Vagina (tissue), 2 donors: ENCODE measurements around the gene ITPR1. TPM values are rescaled to one million over a fixed set of nuclear protein-coding genes. Genes with fewer than 3 reads are reported as not detected.

Experiments used
- DNase-seq, 2 donors: peaks; one replicate each; pipeline ENCODE4 v3.0.0-alpha.2; 2017; ENCODE audit errors: extremely low spot score in 2 of 2
- H3K27ac ChIP-seq: fragments of 200-600 bp; sonication (generic); one replicate; pipeline ENCODE4 v1.5.1; 2019
- H3K27me3 ChIP-seq: fragments of 200-600 bp; sonication (generic); one replicate; pipeline ENCODE4 v1.5.1; 2019
- H3K36me3 ChIP-seq, 2 donors: fragments of 200-600 bp; sonication (generic); one replicate each; pipeline ENCODE4 v1.5.1; 2017 to 2019
- H3K4me1 ChIP-seq: fragments of 200-600 bp; sonication (generic); one replicate; pipeline ENCODE4 v1.5.1; 2019
- H3K4me3 ChIP-seq, 2 donors: fragments of 200-600 bp; sonication (generic); 1 replicate in 1 of 2; 2 replicates in 1 of 2; pipeline ENCODE4 v1.5.1; 2016 to 2019
- H3K9me3 ChIP-seq: fragments of 200-600 bp; sonication (generic); one replicate; pipeline ENCODE4 v1.5.1; 2019
- CTCF ChIP-seq, 3 experiments: fragments of 450-650 bp in 2 of 3; fragments of 200-600 bp in 1 of 3; sonication (generic) in 1 of 3; IDR thresholded peaks; one replicate each; pipeline ENCODE4 v1.5.1; 2017 to 2019; ENCODE audit warnings: antibody characterized with exemption in 3 of 3, mild to moderate bottlenecking in 2 of 3, moderate library complexity in 2 of 3
- POLR2A ChIP-seq, 2 donors: fragments of 450-650 bp; IDR thresholded peaks; one replicate each; pipeline ENCODE4 v1.6.1; 2017; ENCODE audit warnings: antibody characterized with exemption in 2 of 2, mild to moderate bottlenecking in 2 of 2, moderate library complexity in 2 of 2
- POLR2AphosphoS5 ChIP-seq, 2 donors: sonication (generic); formaldehyde crosslinking; IDR thresholded peaks; one replicate each; pipeline ENCODE4 v1.9.0; 2017; ENCODE audit warnings: antibody characterized with exemption in 2 of 2, mild to moderate bottlenecking in 2 of 2, low read depth in 1 of 2; ENCODE audit not compliant: insufficient read depth in 1 of 2
- intact Hi-C: fragments of 100-400 bp; cut with DNase I; formaldehyde crosslinking; loops from one replicate; pipeline ENCODE4 v1.15.1; 2023
- total RNA-seq: library from RNA; depleted of rRNA; stranded (reverse); fragments of >200 nt; gene quantifications from one replicate; pipeline ENCODE4 v1.2.3, GENCODE V29; 2016

Gene ITPR1
- total RNA-seq, 1 donor from 2014 or later, result 108 TPM

DNA sequence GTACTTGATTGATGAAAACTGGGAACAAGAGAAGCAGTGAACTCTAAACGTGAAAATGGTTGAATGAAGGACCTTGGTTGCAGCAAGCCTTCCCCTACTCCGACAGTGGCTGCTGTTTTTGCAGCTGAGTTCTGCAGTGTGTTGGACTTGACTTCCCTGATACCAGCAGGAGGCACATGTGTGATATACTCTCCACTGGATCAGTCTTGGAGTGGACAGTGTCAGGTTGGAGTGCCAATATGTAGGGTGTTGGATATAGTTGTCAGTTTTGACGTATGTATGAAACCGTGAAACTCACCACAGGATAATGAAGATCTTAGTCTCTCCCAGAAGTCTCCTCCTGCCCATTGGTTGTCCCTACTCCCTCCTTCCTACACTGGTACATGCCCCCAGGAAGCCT is 106.5 kb downstream of the ITPR1 start:
- TF ChIP-seq POLR2AphosphoS5 (IDR thresholded peaks at IDR 0.05; ENCODE audit: insufficient read depth in 1 of 2, low read depth in 1 of 2) (no peak), POLR2A (IDR thresholded peaks at IDR 0.05) (no peak), CTCF (IDR thresholded peaks at IDR 0.05) (no peak)
- H3K27ac ChIP-seq, result no peak overlapping the region
- DNase-seq, result no peak
- no peaks in the 10 kb centered on the region for H3K27me3 ChIP-seq
- H3K4me3 ChIP-seq, result no peak overlapping the region
- no peaks in the 10 kb centered on the region for H3K9me3 ChIP-seq
- H3K4me1 ChIP-seq, result peaks cover 6% of the 10 kb centered on the region
- intact Hi-C loops, result no loop called here
- H3K36me3 ChIP-seq, result no peaks in the 10 kb centered on the region

GRCh38 chr3:4600493-4600892 is 107.3 kb downstream of the ITPR1 start:
- no peak for DNase-seq
- Histone ChIP-seq H3K36me3 (no peaks in the 10 kb centered on the region), H3K4me3 (no peak overlapping the region), H3K27me3 (no peaks in the 10 kb centered on the region), H3K9me3 (no peaks in the 10 kb centered on the region), H3K27ac (no peak overlapping the region), H3K4me1 (peaks cover 6% of the 10 kb centered on the region)
- intact Hi-C loops, result no loop called here
- TF ChIP-seq POLR2A (IDR thresholded peaks at IDR 0.05) (no peak), POLR2AphosphoS5 (IDR thresholded peaks at IDR 0.05; ENCODE audit: insufficient read depth in 1 of 2, low read depth in 1 of 2) (no peak), CTCF (IDR thresholded peaks at IDR 0.05) (no peak)

DNA sequence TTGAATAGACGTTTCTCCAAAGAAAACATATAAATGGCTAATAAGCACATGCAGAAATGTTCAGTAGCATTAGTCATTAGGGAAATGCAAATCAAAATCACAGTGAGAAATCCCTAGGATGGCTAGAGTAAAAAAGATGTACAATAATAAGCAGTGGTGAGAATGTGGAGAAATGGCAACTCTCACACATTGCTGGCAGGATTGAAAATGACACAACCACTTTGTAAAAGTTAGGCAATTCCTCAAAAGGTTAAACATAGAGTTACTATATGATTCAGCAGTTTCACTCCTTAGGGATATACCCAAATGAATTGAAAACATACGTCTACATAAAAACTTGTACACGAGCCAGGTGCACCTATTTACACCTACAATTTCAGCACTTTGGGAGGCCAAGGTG is 108.7 kb downstream of the ITPR1 start:
- intact Hi-C loops, result no loop called here
- no peak overlapping the region for H3K27ac ChIP-seq
- H3K27me3 ChIP-seq, result no peaks in the 10 kb centered on the region
- DNase-seq, result no peak
- H3K4me3 ChIP-seq, result no peak overlapping the region
- H3K4me1 ChIP-seq, result peaks cover 14% of the 10 kb centered on the region
- H3K36me3 ChIP-seq, result no peaks in the 10 kb centered on the region
- TF ChIP-seq CTCF (IDR thresholded peaks at IDR 0.05) (no peak), POLR2AphosphoS5 (IDR thresholded peaks at IDR 0.05; ENCODE audit: insufficient read depth in 1 of 2, low read depth in 1 of 2) (no peak), POLR2A (IDR thresholded peaks at IDR 0.05) (no peak)
- H3K9me3 ChIP-seq, result no peaks in the 10 kb centered on the region

GRCh38 chr3:4604693-4605092 is 111.5 kb downstream of the ITPR1 start:
- Histone ChIP-seq H3K4me3 (no peak overlapping the region), H3K27me3 (no peaks in the 10 kb centered on the region), H3K9me3 (no peaks in the 10 kb centered on the region), H3K27ac (no peak overlapping the region), H3K4me1 (peaks cover 8% of the 10 kb centered on the region), H3K36me3 (no peaks in the 10 kb centered on the region)
- intact Hi-C loops, result no loop called here
- DNase-seq, result no peak
- no peak for TF ChIP-seq POLR2A (IDR thresholded peaks at IDR 0.05)
- TF ChIP-seq CTCF (IDR thresholded peaks at IDR 0.05), result no peak
- TF ChIP-seq POLR2AphosphoS5 (IDR thresholded peaks at IDR 0.05; ENCODE audit: insufficient read depth in 1 of 2, low read depth in 1 of 2), result no peak

DNA sequence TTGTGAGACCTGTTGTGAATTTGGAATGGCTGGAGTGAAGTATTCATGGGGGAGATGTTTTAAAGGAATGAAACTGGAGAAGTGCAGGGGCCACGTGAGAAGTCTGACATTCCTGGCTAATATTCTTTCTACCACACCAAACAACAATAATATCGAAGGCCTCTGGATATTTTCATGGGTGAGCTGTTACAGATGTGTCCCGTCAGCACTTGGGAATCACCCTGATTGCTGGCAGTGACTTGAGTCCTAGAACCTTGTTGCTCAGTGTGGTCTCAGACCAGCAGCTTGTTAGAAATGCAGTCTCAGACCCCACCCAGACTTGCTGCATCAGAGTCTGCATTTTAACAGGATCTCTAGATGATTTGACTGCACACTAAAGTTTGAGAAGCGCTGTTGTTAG is 113.8 kb downstream of the ITPR1 start:
- Histone ChIP-seq H3K36me3 (no peaks in the 10 kb centered on the region), H3K27ac (no peak overlapping the region), H3K4me3 (no peak overlapping the region), H3K9me3 (no peaks in the 10 kb centered on the region), H3K4me1 (peaks cover 8% of the 10 kb centered on the region), H3K27me3 (no peaks in the 10 kb centered on the region)
- DNase-seq, result no peak
- intact Hi-C loops, result no loop called here
- TF ChIP-seq POLR2AphosphoS5 (IDR thresholded peaks at IDR 0.05; ENCODE audit: insufficient read depth in 1 of 2, low read depth in 1 of 2) (no peak), POLR2A (IDR thresholded peaks at IDR 0.05) (no peak), CTCF (IDR thresholded peaks at IDR 0.05) (no peak)
